OCI-M2 (cell line): ENCODE data around the gene SEC23B.
A peak's percentile ranks its signal among the peaks of the same experiment; 100 is the strongest.
"Not testable (repeated sequence)": the region's sequence is repeated elsewhere in the genome, so short reads cannot be mapped to it uniquely, and the experiment has no call there.

Source experiments
- DNase-seq: peaks from one replicate; lab custom pipeline; 2025; ENCODE audit not compliant: unreplicated experiment; lab: John Stamatoyannopoulos, UW

SEC23B gene

GRCh38 chr20:18507218-18508191 is at the start of gene SEC23B:
TSS of gene SEC23B (plus strand) at chr20:18507940. CDS start at chr20:18510836, 2,896 bp downstream.
- peak; percentile 97 for DNase-seq

DNA sequence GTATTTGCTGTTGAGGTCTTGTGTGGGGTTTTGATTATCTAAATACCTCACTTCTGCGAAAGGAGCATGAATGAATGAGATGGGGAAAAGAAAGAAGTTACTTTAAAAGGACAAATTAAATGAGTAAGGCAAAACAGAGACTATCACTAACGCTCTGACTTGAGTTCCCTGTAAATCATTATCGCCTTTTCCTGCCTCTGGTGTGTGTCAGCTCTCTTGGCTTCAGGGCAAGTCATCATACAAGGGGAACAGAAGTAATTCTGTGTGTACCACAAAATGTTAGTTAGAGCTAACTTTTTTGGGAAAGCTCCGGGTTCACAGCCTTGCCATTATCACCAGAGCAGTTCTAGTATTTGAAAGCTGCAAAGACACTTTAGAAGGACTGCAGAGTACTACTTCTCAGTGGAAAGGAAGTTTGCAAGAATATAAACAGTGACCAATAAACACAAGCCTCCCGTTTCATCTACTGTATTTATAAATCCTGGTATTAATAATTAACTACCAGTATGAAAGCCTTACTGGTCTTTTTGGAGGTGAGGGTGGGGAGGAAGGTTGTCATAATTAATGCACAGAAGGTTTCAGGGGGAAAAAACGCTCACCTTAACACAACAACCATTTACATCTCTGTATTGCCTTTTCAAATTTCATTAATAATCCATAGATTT is 42.1 kb upstream of the SEC23B start:
- DNase-seq = no peak

DNA sequence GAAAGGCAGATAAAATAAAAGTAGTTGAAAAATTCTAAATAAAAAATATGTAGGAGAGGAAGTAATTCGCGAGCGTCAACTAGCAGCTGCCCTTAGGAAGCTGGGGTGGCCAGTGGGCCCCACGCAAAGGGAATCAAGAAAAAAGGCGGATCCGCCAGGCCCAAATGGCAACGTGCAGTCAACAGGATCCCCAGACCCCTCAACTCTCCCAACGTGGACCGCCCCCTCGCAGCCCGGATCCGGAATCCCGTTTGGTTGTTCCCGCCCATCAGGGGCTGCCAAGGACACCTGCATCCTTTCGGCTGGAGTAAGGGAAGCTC is 41.2 kb upstream of the SEC23B start:
- no peak for DNase-seq

GRCh38 chr20:18466894-18467730 is 40.6 kb upstream of the SEC23B start, which contains the start of the genes DZANK1 and POLR3F:
TSS of gene DZANK1 (minus strand) at chr20:18467030. CDS start at chr20:18465358, 1,672 bp downstream.
TSS of gene POLR3F (plus strand) at chr20:18467390. CDS start at chr20:18467507, 117 bp downstream.
- peak; percentile 89 for DNase-seq

GRCh38 chr20:18477218-18477617 is 30.5 kb upstream of the SEC23B start:
- DNase-seq = no peak

GRCh38 chr20:18477821-18478220 is 29.9 kb upstream of the SEC23B start:
- no peak for DNase-seq

- no peak for DNase-seq
These were observed 26.1 kb upstream of the SEC23B start for GRCh38 chr20:18481596-18481995.

- DNase-seq = no peak
These were observed 19.4 kb upstream of the SEC23B start for GRCh38 chr20:18488301-18488700.

- DNase-seq = no peak
These were observed 11.7 kb upstream of the SEC23B start for GRCh38 chr20:18496042-18496441.

GRCh38 chr20:18496740-18497592 is 10.8 kb upstream of the SEC23B start, which contains the start of gene RBBP9:
TSS of gene RBBP9 (minus strand) at chr20:18497225. CDS start at chr20:18497167, 58 bp downstream.
- peak; percentile 57 for DNase-seq

GRCh38 chr20:18497603-18498002 is 10.1 kb upstream of the SEC23B start:
- DNase-seq = no peak

- DNase-seq = not testable (repeated sequence)
These were observed 6.1 kb upstream of the SEC23B start for GRCh38 chr20:18501672-18502071.

GRCh38 chr20:18504479-18505060 is 3.2 kb upstream of the SEC23B start:
- DNase-seq = no peak

GRCh38 chr20:18506744-18507143 is 996 bp upstream of the SEC23B start:
- DNase-seq = no peak

GRCh38 chr20:18511571-18511970 is 3.8 kb downstream of the SEC23B start:
- DNase-seq = no peak

GRCh38 chr20:18513208-18513607 is 5.5 kb downstream of the SEC23B start:
- DNase-seq = no peak

DNA sequence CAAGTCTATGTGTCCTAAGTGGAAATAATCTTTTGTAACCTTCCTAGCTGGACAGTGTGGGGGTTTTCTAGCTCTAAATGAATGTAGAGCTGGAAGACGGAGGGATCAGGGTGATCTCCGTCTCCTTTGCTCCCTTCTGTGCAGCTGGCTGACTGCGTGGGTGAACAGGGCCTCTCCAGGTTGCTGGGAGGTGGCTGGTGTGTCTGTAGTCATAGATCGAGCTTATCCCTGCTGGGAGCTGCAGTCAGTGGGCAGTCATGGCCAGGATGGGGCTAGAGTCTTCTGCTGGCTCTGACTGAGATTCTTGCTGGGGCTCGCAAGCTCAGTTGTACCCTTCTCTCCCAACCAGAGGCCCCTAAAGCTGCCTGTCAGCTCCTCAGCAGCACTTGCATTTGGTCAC is 6.4 kb downstream of the SEC23B start:
- no peak for DNase-seq

GRCh38 chr20:18515973-18516372 is 8.2 kb downstream of the SEC23B start:
- DNase-seq = no peak

GRCh38 chr20:18522066-18522465 is 14.3 kb downstream of the SEC23B start:
- not testable (repeated sequence) for DNase-seq

- DNase-seq = no peak
These were observed 15.3 kb downstream of the SEC23B start for GRCh38 chr20:18523066-18523465.
